Transverse colon (tissue), 4 donors: ENCODE results near the gene MTX1.

Experiments used
- EP300 ChIP-seq: sonication (generic); formaldehyde crosslinking; IDR thresholded peaks from one replicate; pipeline ENCODE4 v1.6.1; 2017; ENCODE audit warnings: antibody characterized with exemption, low read depth
- POLR2A ChIP-seq: fragments of 450-650 bp; IDR thresholded peaks from one replicate; pipeline ENCODE4 v1.6.1; 2016; ENCODE audit warnings: antibody characterized with exemption, mild to moderate bottlenecking, moderate library complexity
- POLR2AphosphoS5 ChIP-seq, 3 donors: sonication (generic); formaldehyde crosslinking; IDR thresholded peaks; one replicate each; pipeline ENCODE4 v1.6.1; 2016; ENCODE audit warnings: antibody characterized with exemption in 3 of 3
- TF ChIP-seq, protein P1 (sequence below), 5 experiments: fragments of 200-600 bp in 3 of 5; fragments of 450-650 bp in 2 of 5; sonication (generic) in 3 of 5; IDR thresholded peaks; 1 replicate in 2 of 5; 2 replicates in 3 of 5; pipeline ENCODE4 v1.5.1; 2016 to 2017; ENCODE audit warnings: antibody characterized with exemption in 5 of 5, inconsistent platforms in 3 of 5, mild to moderate bottlenecking in 2 of 5, moderate library complexity in 1 of 5

GRCh38 chr1:155245163-155245524, 36.6 kb downstream of the MTX1 start:
- TF ChIP-seq, protein P1, sequence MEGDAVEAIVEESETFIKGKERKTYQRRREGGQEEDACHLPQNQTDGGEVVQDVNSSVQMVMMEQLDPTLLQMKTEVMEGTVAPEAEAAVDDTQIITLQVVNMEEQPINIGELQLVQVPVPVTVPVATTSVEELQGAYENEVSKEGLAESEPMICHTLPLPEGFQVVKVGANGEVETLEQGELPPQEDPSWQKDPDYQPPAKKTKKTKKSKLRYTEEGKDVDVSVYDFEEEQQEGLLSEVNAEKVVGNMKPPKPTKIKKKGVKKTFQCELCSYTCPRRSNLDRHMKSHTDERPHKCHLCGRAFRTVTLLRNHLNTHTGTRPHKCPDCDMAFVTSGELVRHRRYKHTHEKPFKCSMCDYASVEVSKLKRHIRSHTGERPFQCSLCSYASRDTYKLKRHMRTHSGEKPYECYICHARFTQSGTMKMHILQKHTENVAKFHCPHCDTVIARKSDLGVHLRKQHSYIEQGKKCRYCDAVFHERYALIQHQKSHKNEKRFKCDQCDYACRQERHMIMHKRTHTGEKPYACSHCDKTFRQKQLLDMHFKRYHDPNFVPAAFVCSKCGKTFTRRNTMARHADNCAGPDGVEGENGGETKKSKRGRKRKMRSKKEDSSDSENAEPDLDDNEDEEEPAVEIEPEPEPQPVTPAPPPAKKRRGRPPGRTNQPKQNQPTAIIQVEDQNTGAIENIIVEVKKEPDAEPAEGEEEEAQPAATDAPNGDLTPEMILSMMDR (IDR thresholded peaks at IDR 0.05), result no peak
- no peak for TF ChIP-seq POLR2A
- no peak for TF ChIP-seq POLR2AphosphoS5 (IDR thresholded peaks at IDR 0.05)
- TF ChIP-seq EP300, result no peak
